GM12878 (cell line): Measurements from ENCODE around the gene CSMD2.

Experiments used
- BCL11A ChIP-seq: IDR thresholded peaks from 2 replicates; pipeline ENCODE4 v1.6.1; 2011; ENCODE audit warnings: low read depth, low read length
- ESRRA ChIP-seq: IDR thresholded peaks from 2 replicates; pipeline ENCODE4 v1.6.1; 2012; ENCODE audit warnings: mild to moderate bottlenecking, low read length, improper control_type of control experiment
- EZH2 ChIP-seq: IDR thresholded peaks from 2 replicates; pipeline ENCODE4 v1.6.1; 2012; ENCODE audit warnings: low read depth, mild to moderate bottlenecking, control low read depth, inconsistent platforms, low read length, borderline replicate concordance; ENCODE audit not compliant: control insufficient read depth
- RAD21 ChIP-seq: IDR thresholded peaks from 2 replicates; pipeline ENCODE4 v1.6.1; 2011; ENCODE audit warnings: mild to moderate bottlenecking, low read depth, low read length, moderate library complexity; ENCODE audit not compliant: insufficient read depth
- TF ChIP-seq, protein P1 (sequence below), 3 experiments: IDR thresholded peaks in 2 of 3; conservative IDR thresholded peaks in 1 of 3; 2 replicates each; pipeline ENCODE4 v1.5.1; 2011; ENCODE audit warnings: low read depth in 3 of 3, low read length in 3 of 3, mild to moderate bottlenecking in 3 of 3, control low read depth in 2 of 3, moderate library complexity in 2 of 3, inconsistent platforms in 1 of 3, mixed read lengths in 1 of 3; ENCODE audit not compliant: control insufficient read depth in 2 of 3, insufficient read depth in 1 of 3; ENCODE audit errors: extremely low read depth in 1 of 3

DNA sequence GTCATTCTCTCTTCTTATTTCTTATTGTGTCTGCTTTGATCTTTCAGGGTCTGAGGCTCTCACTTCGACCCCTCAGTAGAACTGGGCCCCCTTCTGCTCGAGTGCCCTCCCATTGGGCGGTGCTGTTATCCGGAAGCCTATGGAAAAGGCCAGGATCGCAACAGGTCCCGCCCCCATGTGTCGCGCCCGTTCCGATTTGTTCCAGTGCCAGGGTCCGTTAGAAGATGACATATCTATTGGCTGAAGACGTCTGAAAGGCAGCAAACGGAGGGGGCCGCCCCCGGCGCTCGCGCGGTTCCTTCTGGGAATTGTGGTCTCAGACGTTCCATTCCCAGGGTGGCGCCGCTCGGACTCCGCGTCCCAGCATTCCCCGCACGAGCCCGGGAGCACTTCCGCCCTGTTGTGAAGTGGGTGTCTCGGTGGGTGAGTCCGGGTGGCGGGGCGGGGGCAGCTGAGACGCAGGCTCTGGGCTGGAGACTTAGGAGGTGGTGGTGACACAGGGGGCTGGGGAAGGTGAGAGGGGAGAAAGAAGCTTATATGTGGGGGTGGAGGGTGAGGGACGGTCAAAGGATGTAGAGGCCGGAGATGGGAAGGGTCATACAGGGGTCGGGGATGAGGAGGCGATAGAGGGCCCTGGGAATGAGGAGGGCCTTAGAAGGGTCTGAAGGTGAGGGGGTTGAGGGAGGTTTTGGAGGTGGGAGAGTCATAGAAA lies 692.6 kb downstream of the CSMD2 start, which contains the start of gene ZSCAN20:
- TF ChIP-seq RAD21: no peak
- TF ChIP-seq ESRRA: no peak
- TF ChIP-seq, protein P1, sequence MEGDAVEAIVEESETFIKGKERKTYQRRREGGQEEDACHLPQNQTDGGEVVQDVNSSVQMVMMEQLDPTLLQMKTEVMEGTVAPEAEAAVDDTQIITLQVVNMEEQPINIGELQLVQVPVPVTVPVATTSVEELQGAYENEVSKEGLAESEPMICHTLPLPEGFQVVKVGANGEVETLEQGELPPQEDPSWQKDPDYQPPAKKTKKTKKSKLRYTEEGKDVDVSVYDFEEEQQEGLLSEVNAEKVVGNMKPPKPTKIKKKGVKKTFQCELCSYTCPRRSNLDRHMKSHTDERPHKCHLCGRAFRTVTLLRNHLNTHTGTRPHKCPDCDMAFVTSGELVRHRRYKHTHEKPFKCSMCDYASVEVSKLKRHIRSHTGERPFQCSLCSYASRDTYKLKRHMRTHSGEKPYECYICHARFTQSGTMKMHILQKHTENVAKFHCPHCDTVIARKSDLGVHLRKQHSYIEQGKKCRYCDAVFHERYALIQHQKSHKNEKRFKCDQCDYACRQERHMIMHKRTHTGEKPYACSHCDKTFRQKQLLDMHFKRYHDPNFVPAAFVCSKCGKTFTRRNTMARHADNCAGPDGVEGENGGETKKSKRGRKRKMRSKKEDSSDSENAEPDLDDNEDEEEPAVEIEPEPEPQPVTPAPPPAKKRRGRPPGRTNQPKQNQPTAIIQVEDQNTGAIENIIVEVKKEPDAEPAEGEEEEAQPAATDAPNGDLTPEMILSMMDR (IDR thresholded peaks at IDR 0.05 in 2 of 3, conservative IDR thresholded peaks at IDR 0.05 in 1 of 3; ENCODE audit: control insufficient read depth in 2 of 3, extremely low read depth in 1 of 3, insufficient read depth in 1 of 3, low read depth in 3 of 3, low read length in 3 of 3): no peak
- no peak for TF ChIP-seq BCL11A
- TF ChIP-seq EZH2: no peak
